Tibial nerve (tissue), 4 donors: ENCODE measurements around the gene COX4I2.

Experiments used
- EP300 ChIP-seq, 2 donors: sonication (generic); formaldehyde crosslinking; IDR thresholded peaks; one replicate each; pipeline ENCODE4 v1.6.1; 2017; ENCODE audit warnings: antibody characterized with exemption in 2 of 2, mild to moderate bottlenecking in 1 of 2
- POLR2A ChIP-seq, 2 donors: fragments of 450-650 bp; IDR thresholded peaks; one replicate each; pipeline ENCODE4 v1.6.1; 2017; ENCODE audit warnings: antibody characterized with exemption in 2 of 2, mild to moderate bottlenecking in 2 of 2, moderate library complexity in 2 of 2
- TF ChIP-seq, protein P1 (sequence below), 5 experiments: fragments of 200-600 bp in 3 of 5; fragments of 450-650 bp in 2 of 5; sonication (generic) in 3 of 5; IDR thresholded peaks; one replicate each; pipeline ENCODE4 v1.5.1; 2016 to 2019; ENCODE audit warnings: antibody characterized with exemption in 5 of 5, mild to moderate bottlenecking in 3 of 5, moderate library complexity in 2 of 5

DNA sequence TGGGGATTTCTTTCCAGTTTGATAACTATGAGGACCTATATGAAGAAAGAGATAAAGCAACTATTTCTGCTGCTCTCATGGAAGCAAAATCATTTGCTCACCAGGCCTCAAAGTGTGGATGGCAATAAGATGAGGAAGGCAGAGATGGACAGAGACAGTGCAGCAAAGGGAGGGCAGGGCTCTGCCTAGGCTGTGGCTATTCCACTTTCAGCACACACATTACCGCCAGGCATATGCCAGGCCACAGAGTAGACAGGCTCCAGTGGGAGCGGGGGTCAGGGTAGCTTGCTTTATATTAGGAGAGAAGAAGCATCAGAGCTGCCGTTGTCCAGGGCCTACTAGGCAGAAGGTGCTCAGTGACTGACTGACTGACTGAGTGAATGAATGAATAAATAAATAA lies 44.1 kb downstream of the COX4I2 start:
- TF ChIP-seq, protein P1, sequence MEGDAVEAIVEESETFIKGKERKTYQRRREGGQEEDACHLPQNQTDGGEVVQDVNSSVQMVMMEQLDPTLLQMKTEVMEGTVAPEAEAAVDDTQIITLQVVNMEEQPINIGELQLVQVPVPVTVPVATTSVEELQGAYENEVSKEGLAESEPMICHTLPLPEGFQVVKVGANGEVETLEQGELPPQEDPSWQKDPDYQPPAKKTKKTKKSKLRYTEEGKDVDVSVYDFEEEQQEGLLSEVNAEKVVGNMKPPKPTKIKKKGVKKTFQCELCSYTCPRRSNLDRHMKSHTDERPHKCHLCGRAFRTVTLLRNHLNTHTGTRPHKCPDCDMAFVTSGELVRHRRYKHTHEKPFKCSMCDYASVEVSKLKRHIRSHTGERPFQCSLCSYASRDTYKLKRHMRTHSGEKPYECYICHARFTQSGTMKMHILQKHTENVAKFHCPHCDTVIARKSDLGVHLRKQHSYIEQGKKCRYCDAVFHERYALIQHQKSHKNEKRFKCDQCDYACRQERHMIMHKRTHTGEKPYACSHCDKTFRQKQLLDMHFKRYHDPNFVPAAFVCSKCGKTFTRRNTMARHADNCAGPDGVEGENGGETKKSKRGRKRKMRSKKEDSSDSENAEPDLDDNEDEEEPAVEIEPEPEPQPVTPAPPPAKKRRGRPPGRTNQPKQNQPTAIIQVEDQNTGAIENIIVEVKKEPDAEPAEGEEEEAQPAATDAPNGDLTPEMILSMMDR (IDR thresholded peaks at IDR 0.05) = no peak
- TF ChIP-seq EP300 (IDR thresholded peaks at IDR 0.05) = no peak
- TF ChIP-seq POLR2A (IDR thresholded peaks at IDR 0.05) = no peak
